ENCODE results near the gene RBPJL. TPM values are rescaled to one million over a fixed set of nuclear protein-coding genes. Genes with fewer than 3 reads are reported as not detected.

The RBPJL gene
- total and polyA plus RNA-seq, 2 of the 8 experiments (the other 6 are each of a cell fraction or from before 2014, with no cell fraction given) = 0.67 to 1.3 TPM

- POLR2A ChIA-PET (ENCODE audit: partially characterized antibody) = interaction anchor here (0.8 to 2.3 kb wide), 14 partner anchors 9 to 480 kb away, joined by 3 to 18 read pairs (median 4); partner anchors contain the start of genes PIGT and SYS1
- H2AFZ ChIP-seq (ENCODE audit: low read length) = no peak overlapping the region
- peak overlapping the region; percentile 85 for H4K91ac ChIP-seq (replicated peaks; ENCODE audit: insufficient read length, low read length)
Measured at GRCh38 chr20:45341579-45341938, 34.9 kb downstream of the RBPJL start.

More at GRCh38 chr20:45341579-45341938, 34.9 kb downstream of the RBPJL start:
- FAIRE-seq (no peak), DNase-seq (ENCODE audit: low read depth in 1 of 2, low spot score in 2 of 2) (no peak)
- H3K23ac ChIP-seq (ENCODE audit: insufficient read length) = no peak overlapping the region
- no peak overlapping the region for H3K56ac ChIP-seq (replicated peaks; ENCODE audit: insufficient read length, low read depth, low read length)
- H3K4ac ChIP-seq (replicated peaks; ENCODE audit: insufficient read length, low read depth, low read length) = peak overlapping the region; percentile 15
- peak overlapping the region; percentile 68 to 84 for H3K4me2 ChIP-seq (ENCODE audit: insufficient read depth in 1 of 2, low read depth in 2 of 2, low read length in 2 of 2)
- peak overlapping the region; percentile 65; the same call in 1 of the 2 replicates for H2AK5ac ChIP-seq (ENCODE audit: low read depth, low read length)
- H2BK12ac ChIP-seq (ENCODE audit: low read depth, low read length) = peak overlapping the region; percentile 91; the same call in 1 of the 2 replicates
- no peak for TF ChIP-seq SIRT6 (IDR thresholded peaks at IDR 0.05; ENCODE audit: low read length)
- TF ChIP-seq POLR2A (IDR thresholded peaks at IDR 0.05; ENCODE audit: control extremely low read depth in 1 of 2, low read depth in 2 of 2, low read length in 2 of 2) = peak; percentile 8 to 21; a peak in 2 of 3 replicates
- no peak for TF ChIP-seq CEBPB (IDR thresholded peaks at IDR 0.05; ENCODE audit: low read depth, low read length)
- peak overlapping the region; percentile 90; the same call in 1 of the 2 replicates for H3K18ac ChIP-seq (ENCODE audit: extremely low read depth, low read length)
- H2BK5ac ChIP-seq (ENCODE audit: low read depth, low read length) = peak overlapping the region; percentile 93; the same call in 1 of the 2 replicates
- peaks cover 0 to 6% (median 0%) of the 10 kb centered on the region in 4 experiments; a peak in 1 of 8 replicates for H3K36me3 ChIP-seq (ENCODE audit: control insufficient read depth in 2 of 4, insufficient read depth in 4 of 4, low read length in 3 of 4)
- peak overlapping the region in 3 of 4 experiments; percentile 8 to 51 (median 33); a peak in 5 of 8 replicates for H3K4me3 ChIP-seq (ENCODE audit: extremely low read depth in 1 of 4, insufficient read depth in 2 of 4, low read depth in 3 of 4, low read length in 4 of 4)
- H3K27ac ChIP-seq (ENCODE audit: low read depth, low read length) = peak overlapping the region; percentile 89
- peaks cover 0 to 89% of the 10 kb centered on the region in 2 experiments; a peak in 3 of 4 replicates for H3K79me2 ChIP-seq (ENCODE audit: control insufficient read depth in 1 of 2, insufficient read depth in 2 of 2, low read length in 2 of 2)
- H4K8ac ChIP-seq (ENCODE audit: extremely low read depth, insufficient read depth, low read length) = peak overlapping the region; percentile 83; the same call in 1 of the 2 replicates
- H2BK120ac ChIP-seq (replicated peaks; ENCODE audit: low read depth, low read length) = peak overlapping the region; percentile 67
- CTCF ChIA-PET (ENCODE audit: partially characterized antibody) = interaction anchor here (0.6 to 4.6 kb wide), 18 partner anchors 9 to 430 kb away, joined by 3 to 24 read pairs (median 4); partner anchors contain the start of genes DBNDD2 and SYS1
- H3K14ac ChIP-seq (ENCODE audit: insufficient read length) = no peak overlapping the region
- H3K79me1 ChIP-seq (ENCODE audit: low read depth, low read length) = peaks cover 32% of the 10 kb centered on the region
- 10% methylated on average over 3 of the region's 3 CpGs; no CpG with 5 or more reads in 1 of the 2 experiments for WGBS, 2 experiments (ENCODE audit: extremely low coverage in 1 of 2, insufficient coverage in 1 of 2, insufficient read length in 1 of 2, insufficient replicate concordance in 2 of 2, low coverage in 1 of 2, low lambda C conversion rate in 2 of 2, missing lambda C conversion rate in 1 of 2)
- peaks cover 0 to 6% of the 10 kb centered on the region in 2 experiments for H4K20me1 ChIP-seq (replicated peaks in 1 of 2; ENCODE audit: control insufficient read depth in 1 of 2, insufficient read depth in 2 of 2, low read length in 2 of 2)
- H3K9me3 ChIP-seq (ENCODE audit: insufficient read depth in 2 of 2, low read depth in 1 of 2, low read length in 1 of 2) = no peaks in the 10 kb centered on the region
- peaks cover 40 to 81% (median 58%) of the 10 kb centered on the region in 4 experiments for H3K4me1 ChIP-seq (replicated peaks in 1 of 4; ENCODE audit: control insufficient read depth in 3 of 4, insufficient read depth in 4 of 4, low read length in 3 of 4)
- H4K5ac ChIP-seq (ENCODE audit: insufficient read length, low read depth, low read length) = peak overlapping the region; percentile 88
- H3K27me3 ChIP-seq (replicated peaks in 1 of 4; ENCODE audit: control insufficient read depth in 3 of 4, extremely low read depth in 1 of 4, insufficient read depth in 3 of 4, low read length in 3 of 4) = no peaks in the 10 kb centered on the region
- H2BK15ac ChIP-seq (ENCODE audit: low read length) = no peak overlapping the region; the same call in 1 of the 2 replicates
- no peaks in the 10 kb centered on the region for H3K23me2 ChIP-seq (ENCODE audit: low read depth, low read length)
- peak overlapping the region in 2 of 4 experiments; percentile 56 to 63; a peak in 3 of 7 replicates for H3K9ac ChIP-seq (replicated peaks in 1 of 4; ENCODE audit: extremely low read depth in 1 of 4, low read depth in 3 of 4, low read length in 3 of 4)
- 0 out of 2 replicates have a peak overlapping the region, but pooled peaks have one; percentile 64 for H2BK20ac ChIP-seq (ENCODE audit: low read length)
